Fibroblast of lung (primary cell): ENCODE data around the gene LAMB3. TPM values are rescaled to one million over a fixed set of nuclear protein-coding genes. Genes with fewer than 3 reads are reported as not detected.

ENCODE experiments used
- DNase-seq, 2 donors: peaks; one replicate each; pipeline versions ENCODE4 v3.0.0 to v3.0.0-alpha.2; 2010; ENCODE audit warnings: low read depth in 2 of 2
- H2AFZ ChIP-seq: 2 replicates; pipeline ENCODE4 v1.5.1; 2012; ENCODE audit warnings: low read length, control low read depth, inconsistent platforms
- H3K27ac ChIP-seq: 2 replicates; pipeline ENCODE4 v1.5.1; 2011; ENCODE audit warnings: low read length, control low read depth; ENCODE audit not compliant: insufficient read depth
- H3K27me3 ChIP-seq: 2 replicates; pipeline ENCODE4 v1.5.1; 2011; ENCODE audit warnings: mild to moderate bottlenecking, low read length; ENCODE audit not compliant: control insufficient read depth, insufficient read depth
- H3K36me3 ChIP-seq: 2 replicates; pipeline ENCODE4 v1.5.1; 2011; ENCODE audit warnings: low read length; ENCODE audit not compliant: control insufficient read depth, insufficient read depth
- H3K4me1 ChIP-seq: 2 replicates; pipeline ENCODE4 v1.5.1; 2011; ENCODE audit warnings: low read length; ENCODE audit not compliant: control insufficient read depth, insufficient read depth; ENCODE audit errors: extremely low read depth
- H3K4me2 ChIP-seq: 2 replicates; pipeline ENCODE4 v1.5.1; 2011; ENCODE audit warnings: low read length, control low read depth; ENCODE audit not compliant: insufficient read depth; ENCODE audit errors: extremely low read depth
- H3K4me3 ChIP-seq, 4 experiments: fragments of 200-600 bp in 1 of 4; sonication (generic) in 1 of 4; replicated peaks in 1 of 4; 2 replicates each; pipeline ENCODE4 v1.5.1; 2011 to 2016; ENCODE audit warnings: low read length in 4 of 4, low read depth in 3 of 4, mild to moderate bottlenecking in 3 of 4, control low read depth in 2 of 4, inconsistent platforms in 1 of 4, mixed read lengths in 1 of 4; ENCODE audit not compliant: insufficient read depth in 1 of 4; ENCODE audit errors: control extremely low read depth in 1 of 4
- H3K79me2 ChIP-seq: 2 replicates; pipeline ENCODE4 v1.5.1; 2012; ENCODE audit warnings: mild to moderate bottlenecking, low read length, inconsistent platforms; ENCODE audit not compliant: control insufficient read depth, insufficient read depth
- H3K9ac ChIP-seq: 2 replicates; pipeline ENCODE4 v1.5.1; 2011; ENCODE audit warnings: mild to moderate bottlenecking, low read length, control low read depth; ENCODE audit not compliant: insufficient read depth
- H3K9me3 ChIP-seq: 2 replicates; pipeline ENCODE4 v1.5.1; 2012; ENCODE audit warnings: low read depth, low read length; ENCODE audit not compliant: control insufficient read depth, insufficient read depth
- H4K20me1 ChIP-seq: 2 replicates; pipeline ENCODE4 v1.5.1; 2011; ENCODE audit warnings: low read length; ENCODE audit not compliant: control insufficient read depth, insufficient read depth; ENCODE audit errors: extremely low read depth
- EZH2 ChIP-seq: IDR thresholded peaks from 2 replicates; pipeline ENCODE4 v1.5.1; 2012; ENCODE audit warnings: low read length, control low read depth, mild to moderate bottlenecking; ENCODE audit errors: missing control alignments
- polyA plus RNA-seq, 2 donors: library from polyadenylated mRNA; depleted of rRNA in 1 of 2; stranded (reverse) in 1 of 2; unstranded in 1 of 2; fragments of >200 nt; gene quantifications; 2 replicates each; pipeline ENCODE4 v1.2.1, GENCODE V29; 2011 to 2012; ENCODE audit warnings: missing spikeins in 1 of 2
- total RNA-seq: library from RNA; depleted of rRNA; stranded (reverse); fragments of >200 nt; gene quantifications from 2 replicates; pipeline ENCODE4 v1.2.1, GENCODE V29; 2014
- TF ChIP-seq, protein P1 (sequence below), 2 donors: IDR thresholded peaks in 1 of 2; conservative IDR thresholded peaks in 1 of 2; 1 replicate in 1 of 2; 2 replicates in 1 of 2; pipeline ENCODE4 v1.5.1; 2011 to 2012; ENCODE audit warnings: low read length in 2 of 2, control low read depth in 1 of 2, inconsistent platforms in 1 of 2, low read depth in 1 of 2, mild to moderate bottlenecking in 1 of 2

The LAMB3 gene
- total and polyA plus RNA-seq, 2 donors (not counting 1 experiment from before 2014, with no cell fraction given), result 4.1 to 23.3 TPM

DNA sequence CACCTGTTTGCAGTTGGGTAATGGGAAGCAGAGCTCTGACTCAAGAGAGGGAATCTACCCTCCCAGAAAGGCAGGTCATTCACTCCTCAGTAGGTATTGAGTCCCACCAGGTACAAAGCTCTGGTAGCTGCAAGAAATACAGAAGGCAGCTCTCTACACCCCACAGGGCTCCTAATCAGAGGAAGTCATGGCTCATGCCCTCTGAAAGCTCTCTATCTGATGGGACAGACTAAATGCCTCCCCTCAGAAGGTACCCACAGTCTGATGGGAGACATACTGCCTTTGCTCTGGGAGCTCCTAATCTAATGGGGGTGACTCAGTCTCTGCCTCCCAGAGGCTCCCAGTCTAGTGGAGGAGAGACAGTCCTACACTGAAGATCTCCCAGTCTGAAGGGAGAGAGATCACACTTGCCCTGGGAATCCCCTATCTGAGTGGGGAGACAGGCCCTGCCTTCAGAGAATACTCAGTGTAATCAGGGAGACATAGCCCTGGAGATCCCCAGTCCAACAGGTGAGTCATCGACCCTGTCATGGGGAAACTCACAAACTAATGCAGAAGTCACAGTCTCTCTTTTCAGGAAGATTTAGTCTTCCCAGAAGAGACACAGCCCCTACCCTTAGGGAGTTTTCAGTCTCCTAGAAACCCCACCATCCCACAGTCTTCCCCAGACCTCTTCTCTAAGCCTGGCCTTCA is 45.0 kb downstream of the LAMB3 start:
- H3K36me3 ChIP-seq, result no peaks in the 10 kb centered on the region
- no peaks in the 10 kb centered on the region for H3K9me3 ChIP-seq
- no peak overlapping the region for H3K27ac ChIP-seq
- no peak overlapping the region for H3K4me2 ChIP-seq
- H2AFZ ChIP-seq, result no peak overlapping the region
- no peaks in the 10 kb centered on the region for H3K27me3 ChIP-seq
- DNase-seq, result peak in 1 of 2 donors; percentile 28
- no peaks in the 10 kb centered on the region for H3K4me1 ChIP-seq
- H3K79me2 ChIP-seq, result no peaks in the 10 kb centered on the region
- H3K4me3 ChIP-seq, result no peak overlapping the region
- no peak for TF ChIP-seq EZH2
- TF ChIP-seq, protein P1, sequence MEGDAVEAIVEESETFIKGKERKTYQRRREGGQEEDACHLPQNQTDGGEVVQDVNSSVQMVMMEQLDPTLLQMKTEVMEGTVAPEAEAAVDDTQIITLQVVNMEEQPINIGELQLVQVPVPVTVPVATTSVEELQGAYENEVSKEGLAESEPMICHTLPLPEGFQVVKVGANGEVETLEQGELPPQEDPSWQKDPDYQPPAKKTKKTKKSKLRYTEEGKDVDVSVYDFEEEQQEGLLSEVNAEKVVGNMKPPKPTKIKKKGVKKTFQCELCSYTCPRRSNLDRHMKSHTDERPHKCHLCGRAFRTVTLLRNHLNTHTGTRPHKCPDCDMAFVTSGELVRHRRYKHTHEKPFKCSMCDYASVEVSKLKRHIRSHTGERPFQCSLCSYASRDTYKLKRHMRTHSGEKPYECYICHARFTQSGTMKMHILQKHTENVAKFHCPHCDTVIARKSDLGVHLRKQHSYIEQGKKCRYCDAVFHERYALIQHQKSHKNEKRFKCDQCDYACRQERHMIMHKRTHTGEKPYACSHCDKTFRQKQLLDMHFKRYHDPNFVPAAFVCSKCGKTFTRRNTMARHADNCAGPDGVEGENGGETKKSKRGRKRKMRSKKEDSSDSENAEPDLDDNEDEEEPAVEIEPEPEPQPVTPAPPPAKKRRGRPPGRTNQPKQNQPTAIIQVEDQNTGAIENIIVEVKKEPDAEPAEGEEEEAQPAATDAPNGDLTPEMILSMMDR (conservative IDR thresholded peaks at IDR 0.05 in 1 of 2, IDR thresholded peaks at IDR 0.05 in 1 of 2; ENCODE audit: low read depth in 1 of 2, low read length in 2 of 2), result no peak
- no peaks in the 10 kb centered on the region for H4K20me1 ChIP-seq
- no peak overlapping the region for H3K9ac ChIP-seq

DNA sequence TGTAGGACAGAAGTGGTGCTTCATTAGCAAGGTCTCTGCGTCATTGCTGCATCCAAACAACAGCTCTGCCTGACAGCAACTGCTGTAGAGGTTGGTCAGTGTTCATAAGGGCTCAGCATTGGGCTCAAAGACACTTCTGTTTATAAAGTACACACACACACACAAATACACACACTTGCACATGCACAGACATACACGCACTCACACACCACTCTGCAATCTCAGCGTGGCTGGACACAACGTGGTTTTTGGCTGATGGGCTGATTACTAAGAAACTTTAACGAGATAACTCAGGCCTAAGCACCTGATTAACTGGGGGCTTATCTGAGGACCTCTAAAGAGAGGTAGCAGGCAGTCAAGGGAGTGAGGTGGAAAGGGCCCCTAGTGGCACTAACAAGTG is 48.3 kb downstream of the LAMB3 start:
- Histone ChIP-seq H3K79me2 (no peaks in the 10 kb centered on the region), H3K36me3 (no peaks in the 10 kb centered on the region), H3K9me3 (no peaks in the 10 kb centered on the region), H2AFZ (no peak overlapping the region), H3K27ac (no peak overlapping the region), H3K27me3 (no peaks in the 10 kb centered on the region), H3K4me1 (no peaks in the 10 kb centered on the region), H4K20me1 (no peaks in the 10 kb centered on the region), H3K9ac (no peak overlapping the region), H3K4me2 (no peak overlapping the region), H3K4me3 (no peak overlapping the region)
- no peak for DNase-seq
- TF ChIP-seq, protein P1 (conservative IDR thresholded peaks at IDR 0.05 in 1 of 2, IDR thresholded peaks at IDR 0.05 in 1 of 2; ENCODE audit: low read depth in 1 of 2, low read length in 2 of 2), result no peak
- no peak for TF ChIP-seq EZH2

DNA sequence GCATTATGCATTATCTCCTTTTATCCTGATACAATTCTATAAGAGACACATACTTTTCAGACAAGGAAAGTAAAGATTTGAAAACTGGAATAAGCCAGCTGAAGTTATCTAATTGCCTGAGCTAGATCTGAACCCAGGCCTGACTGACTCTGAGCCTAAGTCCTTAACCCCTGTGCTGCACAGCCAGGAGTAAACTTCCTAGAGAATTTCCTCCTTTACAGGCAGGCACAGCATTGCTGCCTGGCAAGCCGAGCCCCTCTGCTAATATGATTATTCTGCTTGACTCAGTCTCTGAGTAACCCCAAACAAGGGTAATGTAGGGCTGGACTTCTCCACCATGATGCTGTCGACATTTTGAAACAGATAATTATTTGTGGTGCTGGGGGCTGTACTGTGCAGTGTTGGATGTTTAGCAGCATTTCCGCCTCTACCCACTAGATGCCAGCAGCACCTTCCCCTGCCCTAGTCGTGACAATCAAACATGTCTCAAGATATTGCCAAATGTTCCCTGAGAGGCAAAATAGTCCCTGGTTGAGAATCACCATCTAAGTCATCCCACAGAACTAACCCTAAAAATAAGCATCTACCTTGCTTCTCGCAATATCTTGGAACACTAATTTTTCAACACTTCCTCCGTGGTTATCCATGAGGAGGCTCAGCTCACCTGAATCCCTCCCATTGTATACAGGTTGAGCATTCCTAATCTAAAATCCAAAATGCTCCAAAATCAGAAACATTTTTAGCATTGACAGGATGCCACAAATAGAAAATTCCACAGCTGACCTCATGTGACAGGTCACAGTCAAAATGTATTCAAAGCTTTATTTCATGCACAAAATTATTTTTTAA is 50.2 kb downstream of the LAMB3 start:
- no peak overlapping the region for H3K27ac ChIP-seq
- H3K4me3 ChIP-seq, result no peak overlapping the region

More for the DNA sequence above, 50.2 kb downstream of the LAMB3 start:
- H3K27me3 ChIP-seq, result no peaks in the 10 kb centered on the region
- DNase-seq, result peak; percentile 20 to 74
- no peak overlapping the region for H2AFZ ChIP-seq
- no peaks in the 10 kb centered on the region for H3K4me1 ChIP-seq
- no peaks in the 10 kb centered on the region for H3K36me3 ChIP-seq
- no peaks in the 10 kb centered on the region for H3K79me2 ChIP-seq
- TF ChIP-seq, protein P1 (conservative IDR thresholded peaks at IDR 0.05 in 1 of 2, IDR thresholded peaks at IDR 0.05 in 1 of 2; ENCODE audit: low read depth in 1 of 2, low read length in 2 of 2), result peak; percentile 82 to 92
- TF ChIP-seq EZH2, result no peak
- H3K9ac ChIP-seq, result no peak overlapping the region
- H4K20me1 ChIP-seq, result no peaks in the 10 kb centered on the region
- no peak overlapping the region for H3K4me2 ChIP-seq
- no peaks in the 10 kb centered on the region for H3K9me3 ChIP-seq
